ENCODE data around the gene FNDC3A.

DNA sequence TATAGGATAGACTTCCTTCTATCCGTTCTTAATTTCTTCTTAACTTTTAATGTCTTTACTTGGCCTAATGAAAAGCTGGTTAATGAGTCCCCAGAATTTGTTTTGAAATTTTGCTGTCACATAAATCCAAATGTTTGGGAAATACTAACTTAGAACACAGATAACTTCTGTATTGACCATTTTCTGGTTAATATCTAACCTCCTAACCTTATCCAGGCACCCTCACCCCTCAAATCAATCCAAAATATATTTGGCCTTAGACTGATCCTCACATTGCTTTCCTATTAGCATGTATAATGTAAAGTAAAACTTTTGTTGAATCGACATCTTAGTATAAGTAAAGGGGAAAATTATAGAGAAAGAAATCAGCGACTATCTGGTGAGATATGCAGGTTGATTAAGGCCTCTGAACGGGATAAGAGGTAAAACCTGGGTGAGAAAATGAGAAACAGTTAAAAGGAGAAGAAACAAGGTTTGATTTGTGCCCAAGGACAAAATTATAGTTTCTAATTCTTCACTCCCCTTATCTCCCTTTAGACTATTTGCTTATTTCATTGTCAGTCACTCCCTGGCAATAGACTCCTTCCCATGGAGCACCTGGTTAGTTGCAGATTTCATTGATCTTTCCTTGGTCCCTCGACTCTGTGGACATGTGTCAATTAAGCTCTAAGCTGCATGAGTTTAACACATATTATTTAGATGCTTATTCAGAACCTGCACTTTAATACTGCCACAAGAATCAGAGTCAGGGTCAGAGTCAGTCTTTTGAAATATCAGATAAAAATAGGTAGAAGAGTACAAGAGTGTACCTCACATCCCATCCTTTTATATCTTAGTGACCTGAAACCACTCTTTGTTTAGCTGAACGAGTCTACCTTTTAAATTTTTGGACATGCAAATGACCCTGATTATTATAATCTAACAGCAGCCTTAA, 125.2 kb downstream of the FNDC3A start:
- TF ChIP-seq, protein P1, sequence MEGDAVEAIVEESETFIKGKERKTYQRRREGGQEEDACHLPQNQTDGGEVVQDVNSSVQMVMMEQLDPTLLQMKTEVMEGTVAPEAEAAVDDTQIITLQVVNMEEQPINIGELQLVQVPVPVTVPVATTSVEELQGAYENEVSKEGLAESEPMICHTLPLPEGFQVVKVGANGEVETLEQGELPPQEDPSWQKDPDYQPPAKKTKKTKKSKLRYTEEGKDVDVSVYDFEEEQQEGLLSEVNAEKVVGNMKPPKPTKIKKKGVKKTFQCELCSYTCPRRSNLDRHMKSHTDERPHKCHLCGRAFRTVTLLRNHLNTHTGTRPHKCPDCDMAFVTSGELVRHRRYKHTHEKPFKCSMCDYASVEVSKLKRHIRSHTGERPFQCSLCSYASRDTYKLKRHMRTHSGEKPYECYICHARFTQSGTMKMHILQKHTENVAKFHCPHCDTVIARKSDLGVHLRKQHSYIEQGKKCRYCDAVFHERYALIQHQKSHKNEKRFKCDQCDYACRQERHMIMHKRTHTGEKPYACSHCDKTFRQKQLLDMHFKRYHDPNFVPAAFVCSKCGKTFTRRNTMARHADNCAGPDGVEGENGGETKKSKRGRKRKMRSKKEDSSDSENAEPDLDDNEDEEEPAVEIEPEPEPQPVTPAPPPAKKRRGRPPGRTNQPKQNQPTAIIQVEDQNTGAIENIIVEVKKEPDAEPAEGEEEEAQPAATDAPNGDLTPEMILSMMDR (IDR thresholded peaks at IDR 0.05): no peak
- TF ChIP-seq EP300 (IDR thresholded peaks at IDR 0.05) (no peak), POLR2A (IDR thresholded peaks at IDR 0.05; ENCODE audit: low read depth) (no peak), POLR2AphosphoS5 (IDR thresholded peaks at IDR 0.05) (no peak)

Measured in esophagus muscularis mucosa (tissue), 4 donors.